Kidney (tissue), 14 donors: ENCODE data around the gene SLC39A3. TPM values are rescaled to one million over a fixed set of nuclear protein-coding genes. Genes with fewer than 3 reads are reported as not detected.

ENCODE experiments used
- DNase-seq, 5 donors: peaks; one replicate each; pipeline ENCODE4 v3.0.0-alpha.2; 2013 to 2020
- FAIRE-seq: peaks from 2 replicates; lab custom pipeline; 2012; peaks lifted over from hg19 to GRCh38; lab: Jason Lieb, UNC
- H3K27ac ChIP-seq, 2 donors: one replicate each; pipeline ENCODE4 v1.7.0; 2013; ENCODE audit warnings: low read depth in 2 of 2, low read length in 2 of 2, inconsistent platforms in 1 of 2
- H3K27me3 ChIP-seq: one replicate; pipeline ENCODE4 v1.7.1; 2013; ENCODE audit warnings: low read length, inconsistent platforms; ENCODE audit not compliant: control insufficient read depth, insufficient read depth
- H3K36me3 ChIP-seq, 3 donors: one replicate each; pipeline versions ENCODE4 v1.7.0 to v1.7.1; 2013; ENCODE audit warnings: low read length in 3 of 3, control low read depth in 1 of 3, inconsistent platforms in 1 of 3; ENCODE audit not compliant: insufficient read depth in 3 of 3, control insufficient read depth in 2 of 3
- H3K4me1 ChIP-seq, 3 donors: one replicate each; pipeline versions ENCODE4 v1.7.0 to v1.7.1; 2013; ENCODE audit warnings: low read length in 3 of 3, inconsistent platforms in 1 of 3, low read depth in 1 of 3; ENCODE audit not compliant: control insufficient read depth in 2 of 3, insufficient read depth in 2 of 3
- H3K4me3 ChIP-seq, 3 donors: one replicate each; pipeline versions ENCODE4 v1.7.0 to v1.8.1; 2013; ENCODE audit warnings: low read length in 3 of 3, control low read depth in 1 of 3, inconsistent platforms in 1 of 3
- H3K9ac ChIP-seq, 3 donors: one replicate each; pipeline versions ENCODE4 v1.7.0 to v1.7.1; 2013; ENCODE audit warnings: low read length in 3 of 3, control low read depth in 1 of 3, inconsistent platforms in 1 of 3
- H3K9me3 ChIP-seq, 3 donors: one replicate each; pipeline versions ENCODE4 v1.7.0 to v1.7.1; 2013; ENCODE audit warnings: low read length in 3 of 3, control low read depth in 1 of 3, inconsistent platforms in 1 of 3; ENCODE audit not compliant: control insufficient read depth in 2 of 3, insufficient read depth in 1 of 3
- CTCF ChIP-seq: IDR thresholded peaks from 3 replicates; pipeline ENCODE4 v1.5.1; 2012; ENCODE audit warnings: mild to moderate bottlenecking, moderate library complexity, borderline replicate concordance; ENCODE audit not compliant: insufficient read depth; ENCODE audit errors: extremely low read depth
- intact Hi-C: fragments of 100-400 bp; cut with DNase I; formaldehyde crosslinking; loops from one replicate; pipeline ENCODE4 v1.11.1; 2022
- polyA plus RNA-seq: library from polyadenylated mRNA; stranded (reverse); fragments of 350-450 nt; fragmentation: Illumina TruSeq; extraction: RNeasy Lipid Tissue Mini Kit (QIAGEN cat#74804); gene quantifications from one replicate; pipeline ENCODE4 v1.2.3, GENCODE V29; 2014; ENCODE audit warnings: low read depth, low replicate concordance; ENCODE audit not compliant: insufficient read depth
- total RNA-seq: library from RNA; stranded (reverse); fragmentation: NEBNext Ultra II Directional; extraction: Animal tissue kit (Norgen Biotek cat#: 25700); gene quantifications from one replicate; pipeline ENCODE4 v1.2.1, GENCODE V29; 2021
- donor health status: control.
- donor health status: control.
- donor health status: control.
- donor health status: control.
- donor health status: control.
- donor health status: DM: yes; HTN: yes; CAD: no.
- donor health status: Normal renal cell carcinoma (clear cell type).

Gene SLC39A3
- total and polyA plus RNA-seq, 2 donors from 2014 or later: 31.1 to 38.0 TPM

- no peak overlapping the region for H3K9ac ChIP-seq
- H3K36me3 ChIP-seq: peaks cover 4 to 8% (median 6%) of the 10 kb centered on the region in 3 donors
- peaks cover 0 to 6% (median 0%) of the 10 kb centered on the region in 3 donors for H3K4me1 ChIP-seq
- no peak for TF ChIP-seq CTCF
- no peak for DNase-seq
- intact Hi-C loops: no loop called here
- FAIRE-seq: no peak
- H3K4me3 ChIP-seq: no peak overlapping the region
- H3K9me3 ChIP-seq: no peaks in the 10 kb centered on the region
- no peak overlapping the region for H3K27ac ChIP-seq
- no peaks in the 10 kb centered on the region for H3K27me3 ChIP-seq
These were observed 3.1 kb downstream of the SLC39A3 start for GRCh38 chr19:2736550-2737190.

GRCh38 chr19:2735374-2735773, 4.4 kb downstream of the SLC39A3 start:
- Histone ChIP-seq H3K27ac (no peak overlapping the region), H3K36me3 (peaks cover 4 to 8% (median 6%) of the 10 kb centered on the region in 3 donors), H3K4me1 (peaks cover 0 to 6% (median 0%) of the 10 kb centered on the region in 3 donors), H3K9ac (no peak overlapping the region), H3K4me3 (no peak overlapping the region), H3K27me3 (no peaks in the 10 kb centered on the region), H3K9me3 (no peaks in the 10 kb centered on the region)
- DNase-seq (peak in 1 of 5 donors; percentile 18), FAIRE-seq (no peak)
- no peak for TF ChIP-seq CTCF
- intact Hi-C loops: no loop called here

- H3K4me1 ChIP-seq: peaks cover 0 to 6% (median 0%) of the 10 kb centered on the region in 3 donors
- TF ChIP-seq CTCF: no peak
- H3K9ac ChIP-seq: no peak overlapping the region
- H3K27ac ChIP-seq: no peak overlapping the region
- intact Hi-C loops: no loop called here
- DNase-seq (no peak), FAIRE-seq (no peak)
- no peak overlapping the region for H3K4me3 ChIP-seq
- H3K9me3 ChIP-seq: no peaks in the 10 kb centered on the region
- peaks cover 4 to 8% (median 6%) of the 10 kb centered on the region in 3 donors for H3K36me3 ChIP-seq
- H3K27me3 ChIP-seq: no peaks in the 10 kb centered on the region
These were observed 5.1 kb downstream of the SLC39A3 start for GRCh38 chr19:2734589-2735288.
